OCI-LY1 (cell line): Measurements from ENCODE around the gene PTPN18.

Experiments
- H2AFZ ChIP-seq: fragments of 200-600 bp; sonication (generic), shearing (Covaris generic); 2 replicates; pipeline ENCODE4 v1.6.0; 2014; ENCODE audit warnings: antibody characterized with exemption, mild to moderate bottlenecking, low read length
- H3F3A ChIP-seq: fragments of 200-600 bp; sonication (generic), shearing (Covaris generic); 2 replicates; pipeline ENCODE4 v1.6.0; 2014; ENCODE audit warnings: mild to moderate bottlenecking, antibody characterized with exemption, low read length, moderate library complexity; ENCODE audit not compliant: insufficient read depth
- H3K27ac ChIP-seq: fragments of 200-600 bp; sonication (generic); 2 replicates; pipeline ENCODE4 v1.5.1; 2014; ENCODE audit warnings: low read length, mixed run types, mild to moderate bottlenecking, low read depth; ENCODE audit not compliant: poor library complexity, severe bottlenecking
- H3K27me3 ChIP-seq: fragments of 200-600 bp; sonication (generic); 2 replicates; pipeline ENCODE4 v1.6.0; 2014; ENCODE audit warnings: antibody characterized with exemption, mild to moderate bottlenecking, low read length, moderate library complexity; ENCODE audit not compliant: insufficient read depth
- H3K36me3 ChIP-seq: fragments of 200-600 bp; sonication (generic); 2 replicates; pipeline ENCODE4 v1.6.1; 2014; ENCODE audit warnings: mild to moderate bottlenecking, antibody characterized with exemption, low read length, moderate library complexity, mixed read lengths; ENCODE audit not compliant: insufficient read depth
- H3K4me1 ChIP-seq: fragments of 200-600 bp; sonication (generic); 2 replicates; pipeline ENCODE4 v1.5.1; 2014; ENCODE audit warnings: mild to moderate bottlenecking, low read length, moderate library complexity; ENCODE audit not compliant: insufficient read depth, severe bottlenecking
- H3K4me2 ChIP-seq: fragments of 200-600 bp; sonication (generic), shearing (Covaris generic); 2 replicates; pipeline ENCODE4 v1.6.1; 2014; ENCODE audit warnings: low read length
- H3K4me3 ChIP-seq: fragments of 200-600 bp; sonication (generic); 2 replicates; pipeline ENCODE4 v1.5.1; 2014; ENCODE audit warnings: low read length, low read depth, mild to moderate bottlenecking, mixed read lengths; ENCODE audit not compliant: poor library complexity, severe bottlenecking
- H3K79me2 ChIP-seq: fragments of 200-600 bp; shearing (Covaris generic); 2 replicates; pipeline ENCODE4 v1.6.1; 2016; ENCODE audit warnings: mixed run types, low read length, mixed read lengths; ENCODE audit not compliant: insufficient read depth
- H3K9ac ChIP-seq: fragments of 200-600 bp; sonication (generic), shearing (Covaris generic); 2 replicates; pipeline ENCODE4 v1.6.1; 2014; ENCODE audit warnings: mild to moderate bottlenecking, low read length, mixed read lengths
- H3K9me2 ChIP-seq: fragments of 200-600 bp; sonication (generic), shearing (Covaris generic); 2 replicates; pipeline ENCODE4 v1.6.1; 2014; ENCODE audit warnings: low read depth, mild to moderate bottlenecking, low read length, mixed read lengths
- H3K9me3 ChIP-seq: fragments of 200-600 bp; shearing (Covaris generic); 2 replicates; pipeline ENCODE4 v1.6.1; 2014; ENCODE audit warnings: low read length, mixed read lengths
- H4K20me1 ChIP-seq: fragments of 200-600 bp; sonication (generic), shearing (Covaris generic); 2 replicates; pipeline ENCODE4 v1.6.0; 2016; ENCODE audit warnings: mild to moderate bottlenecking, low read length; ENCODE audit not compliant: insufficient read depth
- EZH2 ChIP-seq: fragments of 200-600 bp; sonication (generic), shearing (Covaris generic); IDR thresholded peaks from 2 replicates; pipeline ENCODE4 v1.8.0; 2017; ENCODE audit warnings: borderline replicate concordance, mixed run types, mild to moderate bottlenecking, antibody characterized with exemption, low read length, moderate library complexity, mixed read lengths
- TF ChIP-seq, protein P1 (sequence below): fragments of 200-600 bp; sonication (generic), shearing (Covaris generic); IDR thresholded peaks from 2 replicates; pipeline ENCODE4 v1.5.1; 2017; ENCODE audit warnings: mild to moderate bottlenecking, antibody characterized with exemption, low read length, moderate library complexity, mixed read lengths

PTPN18 gene

DNA sequence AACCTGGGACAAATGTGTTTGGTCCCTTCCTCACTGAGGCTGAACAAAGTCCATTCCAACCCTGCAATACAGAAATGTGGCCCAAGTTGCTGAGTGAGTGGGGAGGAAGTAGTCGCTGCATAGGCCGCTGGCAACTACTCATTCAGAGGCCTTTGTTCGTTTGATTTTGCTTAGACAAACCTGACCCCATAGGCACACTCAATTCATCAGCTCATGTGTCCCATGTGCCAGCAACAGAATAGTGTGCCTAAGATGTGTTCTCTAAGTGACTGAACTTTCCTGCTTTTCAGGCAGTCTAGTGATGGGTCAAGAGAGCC is 23.0 kb downstream of the PTPN18 start:
- Histone ChIP-seq H3K4me3 (no peak overlapping the region), H3F3A (no peaks in the 10 kb centered on the region), H3K36me3 (peaks cover 87% of the 10 kb centered on the region), H3K9me3 (no peaks in the 10 kb centered on the region), H3K4me1 (peaks cover 87% of the 10 kb centered on the region), H3K27ac (peak overlapping the region; percentile 92), H3K9me2 (no peaks in the 10 kb centered on the region), H3K9ac (peak overlapping the region; percentile 69; the same call in 1 of the 2 replicates), H4K20me1 (no peaks in the 10 kb centered on the region), H3K27me3 (no peaks in the 10 kb centered on the region), H2AFZ (no peak overlapping the region), H3K79me2 (peaks cover 11% of the 10 kb centered on the region; the same call in 1 of the 2 replicates), H3K4me2 (peak overlapping the region; percentile 84; the same call in 1 of the 2 replicates)
- TF ChIP-seq, protein P1, sequence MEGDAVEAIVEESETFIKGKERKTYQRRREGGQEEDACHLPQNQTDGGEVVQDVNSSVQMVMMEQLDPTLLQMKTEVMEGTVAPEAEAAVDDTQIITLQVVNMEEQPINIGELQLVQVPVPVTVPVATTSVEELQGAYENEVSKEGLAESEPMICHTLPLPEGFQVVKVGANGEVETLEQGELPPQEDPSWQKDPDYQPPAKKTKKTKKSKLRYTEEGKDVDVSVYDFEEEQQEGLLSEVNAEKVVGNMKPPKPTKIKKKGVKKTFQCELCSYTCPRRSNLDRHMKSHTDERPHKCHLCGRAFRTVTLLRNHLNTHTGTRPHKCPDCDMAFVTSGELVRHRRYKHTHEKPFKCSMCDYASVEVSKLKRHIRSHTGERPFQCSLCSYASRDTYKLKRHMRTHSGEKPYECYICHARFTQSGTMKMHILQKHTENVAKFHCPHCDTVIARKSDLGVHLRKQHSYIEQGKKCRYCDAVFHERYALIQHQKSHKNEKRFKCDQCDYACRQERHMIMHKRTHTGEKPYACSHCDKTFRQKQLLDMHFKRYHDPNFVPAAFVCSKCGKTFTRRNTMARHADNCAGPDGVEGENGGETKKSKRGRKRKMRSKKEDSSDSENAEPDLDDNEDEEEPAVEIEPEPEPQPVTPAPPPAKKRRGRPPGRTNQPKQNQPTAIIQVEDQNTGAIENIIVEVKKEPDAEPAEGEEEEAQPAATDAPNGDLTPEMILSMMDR = no peak
- TF ChIP-seq EZH2 = no peak

DNA sequence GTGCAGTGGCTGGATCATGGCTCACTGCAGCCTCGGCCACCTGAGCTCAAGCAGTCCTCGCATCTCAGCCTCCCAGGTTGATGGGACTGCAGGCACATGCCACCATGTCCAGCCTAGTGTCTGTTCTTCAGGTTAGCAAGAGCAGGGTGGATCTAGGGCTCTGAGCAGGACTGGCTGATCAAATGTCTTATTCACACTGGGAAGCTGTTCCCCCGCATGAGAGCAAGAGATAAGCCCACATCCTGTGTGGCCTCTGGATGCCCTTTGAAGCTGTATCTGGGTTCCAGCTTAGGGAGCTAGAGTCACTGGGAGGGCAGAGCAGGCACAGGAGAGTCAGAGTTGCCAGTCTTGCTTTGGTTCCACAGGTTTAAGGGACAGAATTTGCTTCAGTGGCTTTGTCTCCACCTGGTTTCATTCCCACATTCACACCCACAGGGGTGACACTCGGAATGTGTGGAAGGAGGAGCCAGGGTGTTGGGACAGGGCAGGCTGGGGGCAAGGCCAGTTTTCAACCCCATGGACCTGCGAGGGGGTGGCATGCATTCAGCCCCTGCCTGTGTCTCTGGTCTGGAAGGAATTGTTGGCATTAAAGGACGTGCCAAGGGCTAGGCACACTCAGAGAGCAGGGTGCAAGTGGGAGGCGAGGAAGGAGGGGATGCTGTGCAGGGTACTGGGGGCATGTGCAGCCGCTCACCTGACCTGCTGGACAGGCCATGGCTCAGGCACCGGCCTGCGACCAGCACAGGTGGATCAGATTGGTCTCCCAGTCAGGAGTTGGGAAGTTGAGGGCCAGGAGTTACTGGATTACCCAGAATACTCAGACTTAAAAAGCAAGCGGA is 24.5 kb downstream of the PTPN18 start:
- no peak overlapping the region for H3K4me3 ChIP-seq
- no peaks in the 10 kb centered on the region for H4K20me1 ChIP-seq
- H3K79me2 ChIP-seq = peaks cover 9% of the 10 kb centered on the region; the same call in 1 of the 2 replicates
- no peaks in the 10 kb centered on the region for H3K27me3 ChIP-seq
- no peaks in the 10 kb centered on the region for H3K9me3 ChIP-seq
- no peaks in the 10 kb centered on the region for H3F3A ChIP-seq
- H2AFZ ChIP-seq = no peak overlapping the region
- 0 out of 2 replicates have a peak overlapping the region, but pooled peaks have one; percentile 2 for H3K4me2 ChIP-seq
- peaks cover 73% of the 10 kb centered on the region for H3K36me3 ChIP-seq
- H3K27ac ChIP-seq = peak overlapping the region; percentile 92
- peaks cover 79% of the 10 kb centered on the region for H3K4me1 ChIP-seq
- no peaks in the 10 kb centered on the region for H3K9me2 ChIP-seq
- no peak for TF ChIP-seq EZH2
- TF ChIP-seq, protein P1 = no peak
- H3K9ac ChIP-seq = no peak overlapping the region; the same call in 1 of the 2 replicates

DNA sequence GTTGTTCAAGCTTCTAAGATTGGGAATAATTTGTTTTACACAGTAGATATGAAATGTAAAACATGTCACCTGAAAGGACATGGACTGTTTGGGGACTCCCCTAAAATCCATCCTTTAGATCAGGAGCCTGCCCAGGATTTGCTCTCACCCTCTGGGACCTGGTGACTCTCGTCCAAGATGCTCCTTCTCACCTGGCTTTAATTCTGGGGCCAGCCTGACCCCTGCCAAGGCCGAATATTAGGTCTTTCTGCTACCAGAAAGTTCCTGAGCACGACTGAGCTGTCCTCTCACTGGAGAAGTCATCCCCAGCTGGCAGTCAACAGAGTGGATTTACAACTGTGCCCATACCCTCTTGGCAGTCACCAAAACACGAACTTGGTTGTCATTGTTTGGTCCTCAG is 25.3 kb downstream of the PTPN18 start:
- Histone ChIP-seq H3K79me2 (peaks cover 9% of the 10 kb centered on the region; the same call in 1 of the 2 replicates), H3K4me2 (peak overlapping the region; percentile 36; the same call in 1 of the 2 replicates), H3F3A (no peaks in the 10 kb centered on the region), H4K20me1 (no peaks in the 10 kb centered on the region), H3K9me2 (no peaks in the 10 kb centered on the region), H3K27me3 (no peaks in the 10 kb centered on the region), H3K27ac (peak overlapping the region; percentile 92), H3K9me3 (no peaks in the 10 kb centered on the region), H3K4me1 (peaks cover 79% of the 10 kb centered on the region), H3K36me3 (peaks cover 64% of the 10 kb centered on the region), H3K4me3 (no peak overlapping the region), H3K9ac (peak overlapping the region; percentile 40; the same call in 1 of the 2 replicates), H2AFZ (no peak overlapping the region)
- no peak for TF ChIP-seq EZH2
- TF ChIP-seq, protein P1 = no peak
